ENCODE data around the gene GDF7.
A peak's percentile ranks its signal among the peaks of the same experiment; 100 is the strongest.

The GDF7 gene

GRCh38 chr2:20666304-20667150 lies at the start of gene GDF7:
TSS of gene GDF7 (plus strand) at chr2:20667144. CDS start at chr2:20667240, 96 bp downstream.
- DNase-seq (ENCODE audit: low read depth): no peak

DNA sequence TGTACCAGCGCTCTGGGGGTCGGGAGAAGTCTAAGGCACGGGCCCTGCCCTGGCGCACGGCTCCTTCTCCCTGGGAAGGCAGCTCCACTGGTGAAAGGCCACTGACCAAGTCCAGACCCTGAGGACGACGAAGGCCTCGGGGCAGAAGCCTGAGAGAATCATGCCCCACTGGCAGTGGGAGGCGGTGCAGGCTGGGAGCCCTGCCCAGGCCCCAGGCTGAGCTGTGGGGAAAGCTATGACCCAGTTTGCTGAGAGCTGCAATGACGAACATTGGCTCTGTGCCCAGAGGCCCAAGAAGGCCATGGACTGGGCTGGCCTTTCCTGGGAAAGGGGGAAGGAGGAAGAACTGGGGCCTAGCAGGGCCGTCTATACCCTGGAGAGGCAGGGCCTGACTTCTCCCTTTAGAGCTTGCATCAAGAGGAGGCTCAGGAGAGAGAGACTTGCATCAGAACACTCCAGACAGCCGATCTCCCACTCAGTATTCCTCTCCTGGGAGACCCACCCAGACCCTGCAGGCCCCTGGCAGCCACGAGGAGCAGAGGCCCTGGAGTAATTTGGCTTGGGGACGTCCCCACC lies 49.0 kb upstream of the GDF7 start:
- DNase-seq (ENCODE audit: low read depth): peak; percentile 99

GRCh38 chr2:20618468-20618885 lies 48.5 kb upstream of the GDF7 start:
- DNase-seq (ENCODE audit: low read depth): no peak

GRCh38 chr2:20618886-20619521 lies 47.9 kb upstream of the GDF7 start:
- DNase-seq (ENCODE audit: low read depth): no peak

DNA sequence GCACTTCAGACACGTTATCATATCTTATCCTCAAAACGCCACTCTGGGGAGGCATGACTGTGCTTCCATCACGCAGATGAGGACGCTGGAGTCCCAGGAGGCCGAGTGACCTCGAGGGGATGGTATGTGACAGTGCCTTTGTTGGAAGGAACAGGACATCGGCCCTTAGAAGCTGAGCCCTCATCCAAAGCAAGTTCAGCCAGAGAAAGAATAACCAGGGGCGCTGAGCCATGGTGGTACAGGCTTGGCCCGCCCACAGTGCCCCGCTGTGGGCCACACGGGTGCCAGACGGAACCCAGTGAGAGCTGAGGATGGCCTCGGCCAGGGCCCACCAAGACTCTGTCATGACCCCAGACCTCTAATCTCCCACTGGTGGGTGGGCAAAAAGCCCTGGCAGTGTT lies 47.3 kb upstream of the GDF7 start:
- no peak for DNase-seq (ENCODE audit: low read depth)

DNA sequence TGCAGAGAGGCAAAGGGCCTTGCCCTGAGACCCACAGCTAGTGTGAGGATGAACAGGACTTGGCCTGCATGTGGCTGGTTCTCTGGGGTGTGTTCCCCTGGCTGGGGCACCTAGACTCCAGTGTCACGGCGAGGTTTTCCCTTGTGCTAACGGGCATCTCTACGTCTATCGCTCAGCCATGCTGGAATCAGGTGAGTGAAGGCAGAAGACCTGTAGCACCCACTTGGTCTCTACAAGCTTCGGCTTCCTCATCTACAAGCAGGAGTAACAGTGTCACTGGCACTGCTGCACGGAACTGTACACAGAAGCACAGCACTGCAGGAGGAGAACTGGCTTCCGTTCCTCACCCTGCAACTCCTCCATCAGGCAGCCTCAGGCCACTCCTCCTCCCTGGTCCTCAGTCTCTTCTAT lies 46.7 kb upstream of the GDF7 start:
- DNase-seq (ENCODE audit: low read depth): no peak

DNA sequence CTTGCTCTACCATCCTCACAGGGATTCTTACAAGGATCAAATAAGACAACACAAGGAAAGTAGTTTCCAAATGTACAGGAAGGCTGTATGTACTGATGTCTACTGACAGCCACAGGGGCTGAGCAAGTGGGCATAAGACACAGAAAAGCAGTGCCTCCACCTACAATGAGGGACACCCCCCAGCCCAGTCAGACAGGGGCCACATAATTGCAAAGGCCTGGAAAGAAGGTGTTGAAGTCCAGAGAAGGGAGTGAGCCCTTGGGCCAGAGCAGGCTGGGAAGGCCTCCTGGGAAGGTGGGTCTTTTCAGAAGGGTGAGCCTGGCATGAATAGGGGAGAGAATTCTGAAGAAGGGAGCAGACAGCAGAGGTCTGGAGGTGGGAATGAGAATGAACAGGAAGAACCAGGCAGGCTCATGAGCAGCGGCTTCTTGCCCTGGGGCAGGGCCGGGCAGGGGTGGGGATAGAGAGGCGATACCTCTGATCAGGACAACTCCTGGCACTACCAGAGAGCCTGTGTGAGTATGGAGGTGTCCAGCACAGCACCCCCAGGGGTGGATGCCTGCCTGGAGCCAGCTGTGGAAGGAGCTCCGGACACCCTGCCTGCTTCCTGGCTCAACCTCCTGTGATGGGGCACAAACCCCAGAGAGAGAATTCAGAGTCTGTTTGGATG lies 46.1 kb upstream of the GDF7 start:
- no peak for DNase-seq (ENCODE audit: low read depth)

DNA sequence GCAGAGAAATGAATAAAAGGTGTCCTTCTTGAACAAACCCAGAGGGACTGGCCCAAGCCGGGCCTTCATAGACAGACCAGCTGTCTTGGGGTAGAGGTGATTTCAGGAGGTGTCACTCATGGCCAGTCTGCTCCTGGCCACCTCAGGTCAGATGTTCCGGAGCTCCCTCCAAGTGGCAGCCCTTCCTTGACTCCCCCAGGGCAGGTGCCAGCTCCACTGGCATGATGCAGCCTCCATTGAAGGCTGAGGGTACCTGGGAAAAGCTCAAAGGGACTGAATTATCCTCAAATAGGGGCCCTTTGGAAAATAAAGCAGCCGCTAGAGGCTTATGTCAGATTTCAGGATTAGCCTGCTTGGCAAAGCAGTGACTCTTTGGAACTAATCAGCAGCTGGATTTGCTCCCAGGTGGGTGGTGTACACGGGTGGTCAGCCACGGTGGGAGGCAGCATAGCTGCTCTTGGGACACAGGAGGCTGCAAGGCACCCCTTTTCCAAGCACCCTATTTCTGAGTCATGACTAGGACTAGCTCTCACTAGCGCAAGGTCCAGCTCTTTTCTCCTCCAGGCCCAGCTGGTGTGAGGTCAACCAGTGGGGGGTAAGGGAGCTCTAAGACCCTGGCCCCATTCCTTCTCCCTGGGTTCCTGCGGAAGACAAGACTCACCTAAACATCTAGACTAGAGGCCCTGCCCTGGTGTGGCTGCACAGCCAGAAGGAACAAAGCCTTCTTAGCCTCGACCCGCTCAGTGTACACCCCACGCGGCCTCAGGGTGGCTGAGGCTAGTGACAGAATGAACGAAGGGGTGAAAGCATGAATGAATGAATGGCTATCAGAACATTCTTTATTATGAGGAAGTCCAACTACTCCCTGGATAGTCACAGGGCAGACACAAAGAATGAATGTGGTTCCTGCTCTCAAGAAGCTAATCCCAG lies 45.3 kb upstream of the GDF7 start:
- no peak for DNase-seq (ENCODE audit: low read depth)

DNA sequence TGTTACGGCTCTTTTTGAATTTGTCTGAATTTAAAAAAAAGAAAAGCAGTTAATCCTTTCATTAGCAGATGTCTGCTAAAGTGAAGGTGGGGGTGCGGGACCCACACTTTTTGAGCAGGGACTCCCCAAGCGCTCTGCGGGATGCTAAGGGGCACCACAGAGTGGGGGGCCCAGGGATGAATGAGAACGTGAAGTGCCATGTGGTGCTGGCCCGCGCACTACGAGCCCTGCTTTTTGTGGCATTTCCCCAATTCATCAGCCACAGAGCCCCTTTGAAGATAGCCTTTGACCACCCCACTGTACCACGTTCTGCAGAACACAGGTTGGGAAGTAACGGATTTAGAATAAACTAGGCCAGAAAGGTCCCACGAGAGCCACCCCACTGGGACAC lies 44.7 kb upstream of the GDF7 start:
- no peak for DNase-seq (ENCODE audit: low read depth)

- no peak for DNase-seq (ENCODE audit: low read depth)
Measured at GRCh38 chr2:20622731-20623130, 44.2 kb upstream of the GDF7 start.

DNA sequence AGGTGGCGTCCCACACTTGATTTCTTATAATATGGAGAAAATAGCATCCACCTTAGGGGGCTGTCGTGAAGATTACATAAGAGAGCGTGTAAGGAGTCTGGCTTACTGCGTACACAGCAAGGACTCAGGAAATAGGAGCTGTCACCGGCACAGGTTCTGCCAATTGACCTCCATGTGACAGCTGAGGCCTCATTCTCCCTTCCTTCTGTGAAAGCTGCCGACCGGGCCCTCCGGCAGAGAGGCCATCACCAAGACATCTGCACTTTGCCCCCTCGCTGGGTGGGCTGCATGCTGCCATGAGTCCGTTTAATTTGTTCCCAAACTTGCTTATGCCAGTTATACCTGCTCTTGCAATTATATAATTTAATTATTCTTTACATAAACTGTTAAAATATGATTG lies 43.7 kb upstream of the GDF7 start:
- no peak for DNase-seq (ENCODE audit: low read depth)

DNA sequence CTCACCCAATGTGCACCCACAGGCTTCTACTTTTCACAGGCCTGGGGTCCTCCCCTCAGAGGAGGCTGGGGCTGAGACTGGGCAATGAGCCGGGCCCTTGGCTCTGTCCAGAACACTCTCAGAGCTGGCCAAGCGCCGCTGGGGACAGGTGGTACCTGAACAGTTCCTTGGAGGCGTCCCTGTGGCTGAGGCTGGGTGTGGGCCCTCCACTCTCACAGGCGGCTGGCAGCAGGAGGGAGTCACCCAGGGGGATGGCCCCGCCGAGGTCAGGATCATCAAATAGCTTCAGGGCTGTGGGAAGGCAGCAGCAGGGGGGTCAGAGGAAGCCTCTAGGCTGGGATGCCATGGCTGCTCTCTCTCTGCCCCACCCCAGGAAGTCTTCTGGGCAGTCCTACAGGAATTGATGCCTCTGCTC lies 43.2 kb upstream of the GDF7 start:
- no peak for DNase-seq (ENCODE audit: low read depth)

DNA sequence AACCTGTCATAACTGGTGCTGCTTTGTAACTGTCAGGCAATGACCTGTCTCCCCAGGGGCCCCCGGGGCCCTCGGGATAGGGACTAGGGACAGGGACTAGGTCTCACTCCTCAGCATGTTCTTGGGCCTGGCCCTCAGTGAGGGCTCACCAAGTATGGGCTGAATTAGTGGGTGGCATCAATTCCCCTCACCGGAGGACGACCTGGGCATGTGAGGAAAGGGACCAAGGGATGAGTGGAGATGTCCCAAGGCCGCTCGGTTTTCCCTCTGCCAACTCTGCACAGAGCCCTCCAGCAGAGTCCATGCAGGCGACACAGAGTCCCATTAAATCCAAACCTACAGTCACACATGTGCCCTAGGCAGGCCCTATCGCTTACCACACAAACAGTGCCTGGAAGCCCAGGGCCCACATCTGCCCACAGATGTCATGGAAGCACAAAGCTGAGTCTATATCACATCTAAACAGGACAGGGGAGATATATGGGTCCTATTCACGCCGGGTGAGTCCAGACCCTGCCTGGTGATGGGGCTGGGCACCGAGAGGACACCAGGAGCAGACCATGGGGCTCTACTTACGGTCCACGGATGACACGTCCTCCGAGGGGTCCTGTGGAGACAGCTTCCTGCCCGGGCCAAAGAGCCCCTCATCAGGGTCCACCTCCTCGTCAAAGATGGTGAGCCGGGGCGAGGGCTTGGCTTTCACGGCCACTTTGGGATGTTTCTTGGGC lies 42.6 kb upstream of the GDF7 start:
- DNase-seq (ENCODE audit: low read depth): no peak

DNA sequence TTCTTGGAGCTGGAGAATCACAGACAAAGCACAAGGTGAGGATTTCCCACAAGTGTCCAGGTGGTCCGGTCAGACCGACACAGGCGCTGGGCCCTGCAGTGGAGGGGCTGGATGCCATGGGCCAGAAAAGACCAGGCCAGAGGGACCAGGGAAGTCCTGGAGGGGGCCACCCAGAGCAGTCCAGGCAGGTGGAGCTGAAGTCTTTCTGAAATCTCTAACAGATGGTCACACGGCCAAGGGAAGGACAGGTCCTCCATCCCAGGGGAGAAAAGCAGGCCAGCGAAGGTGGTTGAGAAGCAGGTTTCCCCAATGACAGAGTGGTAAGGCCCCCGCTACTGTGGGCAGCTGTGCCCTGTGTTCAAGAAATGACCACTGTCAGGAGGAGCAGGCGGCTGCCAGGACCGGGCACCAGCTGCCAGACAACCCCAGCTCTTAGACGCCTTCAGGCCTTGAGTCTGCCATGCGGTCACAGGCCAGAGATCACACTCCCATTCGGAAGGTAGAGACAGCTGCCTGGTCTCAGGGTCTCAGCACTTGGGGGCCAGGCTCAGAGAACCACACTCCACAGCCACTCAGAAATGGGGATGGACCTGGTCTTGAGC lies 42.0 kb upstream of the GDF7 start:
- no peak for DNase-seq (ENCODE audit: low read depth)

- DNase-seq (ENCODE audit: low read depth): no peak
Measured at GRCh38 chr2:20625491-20626391, 41.2 kb upstream of the GDF7 start.

DNA sequence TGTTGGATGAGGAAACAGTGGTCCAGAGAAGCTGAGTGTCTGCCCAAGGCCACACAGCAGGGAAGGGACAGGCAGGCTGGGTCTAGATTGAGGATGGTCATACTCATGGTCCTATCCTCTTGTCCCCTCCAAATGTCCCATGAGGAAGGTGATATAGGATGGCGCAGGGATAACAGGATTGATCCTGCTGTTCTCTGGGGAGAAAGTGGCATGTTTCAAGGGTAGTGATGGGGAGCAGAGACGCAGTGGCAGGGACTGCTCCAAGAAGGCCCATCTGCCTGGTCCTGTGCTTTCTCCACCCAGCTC lies 40.6 kb upstream of the GDF7 start:
- DNase-seq (ENCODE audit: low read depth): no peak

DNA sequence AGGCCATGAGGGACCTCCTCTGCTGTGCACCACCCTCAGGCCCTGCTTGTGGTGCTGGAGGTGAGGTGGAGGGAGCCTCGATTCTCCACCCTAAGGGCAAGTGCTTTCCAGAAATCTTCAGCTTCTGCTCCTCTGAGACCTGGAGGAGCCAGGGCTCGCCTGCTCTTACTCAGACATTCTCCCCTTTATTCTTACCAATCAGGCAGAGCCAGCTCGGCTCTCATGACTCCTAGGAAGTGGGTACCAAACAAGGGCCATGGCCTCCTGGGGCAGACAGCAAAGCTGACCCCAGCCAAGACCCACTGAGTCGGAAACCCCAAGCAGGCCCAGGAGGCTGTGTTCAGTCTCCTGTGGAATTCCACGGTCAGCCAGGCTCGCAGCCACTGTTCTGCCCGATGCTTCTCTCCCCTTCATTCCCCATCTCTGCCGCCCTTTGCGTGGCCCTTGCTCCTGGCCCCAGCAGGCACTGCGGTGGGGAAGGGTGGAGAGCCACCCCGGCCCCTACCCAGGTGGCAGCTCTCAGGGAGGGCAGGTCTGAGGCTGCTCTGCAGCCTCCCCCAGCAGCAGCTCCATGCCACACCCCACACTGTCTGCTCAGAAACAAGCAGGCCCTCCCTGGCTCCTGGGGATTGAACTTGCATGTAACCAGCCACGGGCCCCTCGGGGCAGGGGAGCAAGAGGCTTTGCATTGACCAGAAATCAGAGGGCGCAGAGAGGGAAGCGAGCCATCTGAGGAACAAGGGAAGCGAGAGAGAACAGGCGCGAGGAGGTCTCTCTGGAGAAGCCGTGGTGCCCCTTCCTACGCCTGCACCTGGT lies 40.0 kb upstream of the GDF7 start:
- DNase-seq (ENCODE audit: low read depth): no peak

DNA sequence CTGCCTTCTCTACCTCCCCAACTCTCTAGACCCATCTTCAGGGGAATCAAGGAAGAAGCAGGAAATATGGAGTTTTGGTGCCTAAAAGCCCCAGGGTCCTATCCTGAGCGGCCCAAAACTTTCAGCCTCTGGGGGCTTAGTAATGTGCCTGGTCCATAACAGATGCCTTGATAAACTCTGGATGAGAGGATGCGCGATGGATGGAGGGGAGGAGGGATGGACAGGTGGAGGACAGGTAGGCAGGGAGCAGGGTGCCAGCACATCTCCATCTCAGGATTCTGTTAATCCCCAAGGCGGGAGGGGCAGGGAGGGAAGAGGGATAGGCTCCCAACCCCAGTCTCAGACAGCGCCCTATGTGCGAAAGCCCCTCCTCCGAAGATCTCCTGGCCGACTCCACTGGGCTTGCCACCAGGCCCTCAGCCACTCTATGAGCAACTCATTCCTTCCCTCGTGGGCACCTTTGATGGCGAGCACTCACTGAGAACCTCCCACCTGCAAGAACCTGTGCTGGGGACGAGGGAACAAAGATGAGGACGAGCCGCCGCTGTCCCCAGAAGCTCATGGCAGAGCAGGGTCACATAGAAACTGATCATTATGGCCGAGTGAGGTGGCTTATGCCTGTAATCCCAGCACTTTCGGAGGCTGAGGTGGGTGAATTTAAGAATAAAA lies 39.1 kb upstream of the GDF7 start:
- no peak for DNase-seq (ENCODE audit: low read depth)

Measured in fibroblast of the conjunctiva (primary cell).